HG02885 (cell line): ENCODE data around the gene RCOR1.
"Not testable (repeated sequence)": the region's sequence is repeated elsewhere in the genome, so short reads cannot be mapped to it uniquely, and the experiment has no call there.

Experiments
- ATAC-seq: cut with Tn5 transposase; IDR thresholded peaks from one replicate; pipeline ENCODE4 v1.9.1; 2021; ENCODE audit warnings: mild to moderate bottlenecking; ENCODE audit not compliant: unreplicated experiment, poor library complexity

RCOR1 gene

GRCh38 chr14:102591944-102592762 lies at the start of gene RCOR1:
Gene RCOR1 (plus strand): TSS chr14:102592649. CDS start chr14:102592887, 238 bp downstream.
- peak; percentile 78 for ATAC-seq

DNA sequence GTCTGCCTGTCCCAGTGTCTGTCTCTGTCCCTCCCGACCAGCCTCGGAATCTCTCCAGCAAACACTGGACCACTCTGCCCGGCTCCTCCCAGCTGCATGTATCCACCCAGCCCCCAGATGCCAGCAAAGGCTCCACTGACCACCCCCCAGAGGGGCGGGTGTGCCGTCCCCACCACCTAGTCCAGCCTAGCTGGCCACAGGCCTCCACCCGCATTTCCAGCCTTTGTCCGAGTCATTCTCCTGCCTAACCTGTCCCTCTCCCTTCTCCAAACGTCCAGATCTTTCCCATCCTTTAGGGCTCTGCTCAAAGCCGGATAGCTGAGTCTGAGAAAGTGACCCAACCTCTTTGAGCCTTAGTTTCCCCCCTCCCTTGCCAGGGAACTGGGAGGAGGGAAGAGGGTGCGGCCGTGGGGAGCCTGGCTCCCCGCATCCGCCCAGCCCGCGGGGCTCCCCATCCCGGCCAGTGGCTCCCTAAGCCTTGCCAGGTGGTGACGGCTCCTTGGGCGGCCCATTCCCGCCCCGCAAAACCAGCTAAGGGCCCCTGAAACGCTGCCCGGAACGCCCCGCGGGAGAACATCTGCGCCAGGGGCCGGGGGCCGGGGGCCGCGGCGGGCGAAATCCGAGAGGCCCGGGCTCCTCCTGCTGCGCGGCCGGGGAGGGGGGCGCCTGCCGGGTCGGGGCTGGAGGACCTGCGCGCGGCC lies 48.3 kb upstream of the RCOR1 start:
- no peak for ATAC-seq

DNA sequence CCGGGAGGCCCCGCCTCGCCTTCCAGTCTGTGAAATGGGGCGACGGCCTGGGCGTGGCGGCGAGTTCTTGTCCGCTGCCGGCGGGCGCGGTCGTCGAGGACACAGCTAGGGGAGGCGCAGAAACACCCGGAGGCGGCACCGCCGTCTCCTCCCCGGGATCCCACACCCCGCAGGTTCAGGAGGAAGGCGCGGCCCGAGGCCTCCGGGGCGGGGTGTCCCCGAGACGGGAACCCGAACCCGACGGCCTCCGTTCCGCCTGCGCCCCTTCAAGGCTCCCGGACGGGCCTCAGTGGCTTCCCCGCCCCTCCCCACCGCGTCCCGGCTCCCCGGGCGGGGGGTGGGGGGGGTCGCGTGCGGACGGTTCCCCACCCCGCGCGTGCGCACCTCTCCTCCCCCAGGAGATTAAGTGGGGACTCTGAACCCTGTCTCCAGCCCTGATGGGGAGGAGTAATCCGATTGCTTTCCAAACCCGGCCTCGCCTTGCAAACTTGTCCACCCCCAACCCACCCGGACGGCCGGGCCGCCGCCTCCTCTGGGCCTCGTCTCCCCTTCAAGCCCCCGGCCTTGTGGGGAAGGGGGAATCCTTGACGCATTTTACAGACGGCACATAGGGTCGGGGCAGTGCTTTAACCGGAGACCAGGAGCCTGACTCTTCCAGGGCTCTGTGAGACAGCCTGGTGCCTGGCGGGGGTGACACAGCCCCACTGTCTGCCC lies 47.5 kb upstream of the RCOR1 start:
- ATAC-seq: no peak

DNA sequence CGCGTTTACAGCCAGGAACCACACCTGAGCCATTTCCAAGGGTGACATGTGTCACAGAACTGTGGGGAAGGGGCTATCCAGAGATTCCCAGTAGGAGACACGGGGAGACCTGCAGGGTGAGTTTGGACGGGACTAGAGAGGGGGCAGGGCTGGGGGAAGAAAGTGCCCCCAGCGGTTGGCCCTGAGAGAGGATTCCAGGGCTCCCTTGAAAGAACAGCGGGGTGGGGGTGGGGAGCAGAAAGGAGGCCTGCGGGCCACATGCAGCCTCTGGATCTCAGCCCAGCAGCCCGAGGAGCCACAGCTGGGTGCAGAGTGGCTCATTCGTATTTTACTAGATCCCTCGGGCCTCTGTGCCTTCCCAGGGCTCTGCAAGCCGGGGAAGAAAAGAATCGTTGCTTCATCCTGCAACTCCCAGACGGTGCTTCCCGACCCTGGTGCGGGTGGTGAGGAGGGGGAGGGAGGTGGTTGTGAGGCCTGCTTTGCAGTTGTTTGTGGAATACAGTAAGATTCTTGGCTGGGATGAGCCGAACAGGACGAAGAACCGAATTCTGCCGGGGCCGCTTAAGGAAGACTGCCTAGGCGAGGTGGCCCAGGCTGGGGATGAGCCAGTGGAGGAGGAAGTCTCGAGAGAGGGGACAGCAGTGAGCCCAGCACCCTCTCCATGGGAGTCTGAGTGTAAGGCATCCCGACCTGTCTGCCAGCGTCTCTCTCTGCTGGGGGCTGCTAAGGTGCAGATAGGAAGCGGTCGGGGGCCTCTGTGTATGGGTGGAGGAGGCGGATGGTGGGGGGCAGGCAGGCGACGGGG lies 46.8 kb upstream of the RCOR1 start:
- no peak for ATAC-seq

- ATAC-seq: no peak
Observed at GRCh38 chr14:102548616-102549240, 43.7 kb upstream of the RCOR1 start.

GRCh38 chr14:102550927-102551401 lies 41.5 kb upstream of the RCOR1 start:
- ATAC-seq: not testable (repeated sequence)

- no peak for ATAC-seq
Observed at GRCh38 chr14:102551995-102552705, 40.3 kb upstream of the RCOR1 start.

- ATAC-seq: no peak
Observed at GRCh38 chr14:102554821-102555819, 37.3 kb upstream of the RCOR1 start.

DNA sequence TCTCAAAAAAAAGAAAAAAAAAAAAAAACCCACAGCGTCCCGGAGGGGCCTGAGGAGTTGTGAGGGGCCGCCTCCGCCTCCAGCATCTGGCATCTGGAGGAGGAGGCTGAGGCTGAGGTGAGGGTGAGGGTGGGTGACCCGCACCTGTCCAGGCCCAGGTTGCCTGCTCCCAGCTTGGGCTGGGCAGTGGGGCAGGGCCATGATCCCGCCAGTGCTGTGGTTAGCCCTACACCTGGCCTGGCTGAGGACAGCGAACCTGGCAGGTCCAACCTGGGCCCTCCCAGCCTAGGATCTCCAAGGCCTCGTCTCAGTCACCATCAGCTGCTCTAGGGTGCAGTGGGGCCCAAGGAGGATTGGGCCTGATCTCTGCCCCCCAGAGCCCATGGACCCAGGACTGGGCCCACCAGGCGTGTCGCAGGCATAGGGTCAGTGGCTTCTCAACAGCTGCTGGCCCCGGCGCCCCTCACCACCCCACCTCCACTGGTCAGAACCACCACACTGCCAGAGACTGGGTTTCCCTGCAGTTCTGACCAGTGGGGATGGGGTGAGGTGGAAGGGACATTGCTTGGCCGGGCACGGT lies 36.3 kb upstream of the RCOR1 start:
- no peak for ATAC-seq

DNA sequence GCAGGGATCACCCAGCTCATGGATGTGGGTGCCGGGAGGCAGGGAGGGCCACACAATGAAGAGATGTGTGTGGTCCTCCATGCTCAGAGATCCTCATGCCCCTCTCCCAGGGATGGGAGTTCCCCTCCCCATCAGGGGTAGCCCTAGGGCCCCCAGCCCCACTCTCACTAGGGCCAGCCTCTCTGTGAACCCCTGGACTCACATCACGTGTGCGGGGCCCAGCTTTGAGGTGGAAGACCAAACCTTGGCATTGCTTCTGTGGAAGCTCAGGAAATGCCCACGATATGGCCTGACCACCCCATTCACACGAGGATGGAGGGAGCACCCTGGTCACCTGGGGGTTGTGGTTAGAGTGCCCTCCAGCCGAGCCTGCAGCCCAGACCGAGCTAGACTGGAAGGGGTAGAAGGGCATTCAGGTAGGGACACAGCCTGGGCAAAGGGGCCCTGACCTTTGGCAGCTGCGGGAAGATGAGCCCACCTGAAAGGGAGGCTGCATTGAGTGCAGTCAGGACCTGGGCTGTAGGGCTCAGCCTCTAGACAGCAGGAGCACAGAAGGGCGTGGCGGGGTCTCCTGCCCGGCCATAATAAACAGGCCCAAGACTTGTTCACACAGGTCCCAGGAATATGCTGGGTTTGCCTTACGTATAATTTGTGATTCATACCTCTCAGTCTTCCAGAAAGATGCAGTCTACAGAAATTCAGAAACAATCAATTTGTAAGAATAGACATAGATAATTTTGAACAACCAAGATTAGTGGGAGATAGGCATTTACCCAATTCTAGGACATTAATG lies 34.8 kb upstream of the RCOR1 start:
- no peak for ATAC-seq

DNA sequence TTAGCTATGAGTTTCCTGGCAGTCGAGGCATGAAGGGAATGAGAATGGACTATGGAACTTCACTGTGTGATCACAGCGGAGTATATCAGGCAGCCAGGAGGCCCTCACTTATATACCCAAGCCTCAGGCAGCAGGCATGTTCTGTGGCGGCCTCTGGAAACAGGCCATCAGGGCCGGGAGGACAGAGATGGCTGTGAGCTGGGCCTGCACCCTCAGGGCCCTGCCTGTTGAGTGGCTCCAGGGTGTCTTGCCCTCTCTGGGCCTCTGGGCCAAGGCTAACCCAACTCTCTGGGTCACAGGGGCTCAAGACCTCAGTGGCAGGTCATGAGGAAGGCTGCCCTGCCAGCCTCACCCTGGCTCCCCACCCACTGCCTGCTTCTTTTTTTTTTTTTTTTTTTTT lies 33.9 kb upstream of the RCOR1 start:
- no peak for ATAC-seq

- no peak for ATAC-seq
Observed at GRCh38 chr14:102560458-102561261, 31.8 kb upstream of the RCOR1 start.

DNA sequence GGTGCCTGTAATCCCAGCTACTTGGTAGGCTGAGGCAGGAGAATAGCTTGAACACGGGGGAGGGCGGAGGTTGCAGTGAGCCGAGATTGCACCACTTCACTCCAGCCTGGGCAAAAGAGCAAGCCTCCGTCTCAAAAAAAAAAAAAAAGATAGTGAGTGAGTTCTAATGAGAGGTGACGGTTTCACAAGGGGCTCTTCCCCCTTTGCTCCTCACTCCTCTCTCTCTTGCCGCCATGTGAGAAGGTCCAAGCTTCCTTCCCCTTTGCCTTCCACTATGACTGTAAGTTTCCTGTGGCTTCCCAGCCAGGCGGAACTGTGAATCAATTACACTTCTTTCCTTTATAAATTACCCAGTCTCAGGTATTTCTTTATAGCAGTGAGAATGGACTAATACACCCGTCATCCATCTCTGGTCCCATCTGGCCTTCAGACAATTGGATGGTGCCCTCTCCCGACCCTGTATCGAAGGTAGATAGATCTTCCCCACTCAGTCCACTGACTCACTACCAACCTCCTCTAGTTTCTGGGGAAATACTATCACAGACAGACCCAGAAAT lies 27.0 kb upstream of the RCOR1 start:
- ATAC-seq: peak; percentile 71

DNA sequence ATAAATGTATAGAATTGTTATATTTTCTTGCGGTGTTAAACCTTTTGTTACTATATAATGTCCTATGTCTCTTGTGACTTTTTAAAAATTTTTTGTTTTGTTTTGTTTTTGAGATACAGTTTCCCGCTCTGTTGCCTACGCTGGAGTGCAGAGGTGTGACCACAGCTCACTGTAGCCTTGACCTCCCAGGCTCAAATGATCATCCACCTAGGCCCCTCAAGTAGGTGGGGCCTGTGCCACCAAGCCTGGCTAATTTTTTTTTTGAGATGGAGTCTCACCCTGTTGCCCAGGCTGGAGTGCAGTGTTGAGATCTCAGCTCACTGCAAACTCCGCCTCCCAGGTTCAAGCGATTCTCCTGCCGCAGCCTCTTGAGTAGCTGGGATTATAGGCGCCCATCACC lies 26.5 kb upstream of the RCOR1 start:
- ATAC-seq: no peak

- no peak for ATAC-seq
Observed at GRCh38 chr14:102568115-102568614, 24.3 kb upstream of the RCOR1 start.
